H1 (cell line): ENCODE results near the gene ARV1. TPM values are rescaled to one million over a fixed set of nuclear protein-coding genes. Genes with fewer than 3 reads are reported as not detected.

Source experiments
- CTCF ChIA-PET: fragments of 300-600 bp; sonication (Branson Sonifier 250); formaldehyde crosslinking; loops from one replicate; lab custom pipeline; 2021; ENCODE audit not compliant: partially characterized antibody; lab: Charles Lee
- POLR2A ChIA-PET: fragments of 300-600 bp; sonication (Branson Sonifier 250); formaldehyde crosslinking; loops from one replicate; lab custom pipeline; 2021; ENCODE audit warnings: inconsistent platforms; ENCODE audit not compliant: partially characterized antibody; lab: Charles Lee
- DNase-seq, 2 experiments: peaks; one replicate each; pipeline versions ENCODE4 v3.0.0 to v3.0.0-alpha.2; 2010 to 2022; ENCODE audit warnings: low spot score in 2 of 2, low read depth in 1 of 2, mixed read lengths in 1 of 2
- FAIRE-seq: peaks from 2 replicates; lab custom pipeline; 2011; peaks lifted over from hg19 to GRCh38; lab: Jason Lieb, UNC
- H2AFZ ChIP-seq: 2 replicates; pipeline ENCODE4 v1.8.1; 2012; ENCODE audit warnings: low read length, inconsistent platforms
- H2AK5ac ChIP-seq: 2 replicates; pipeline ENCODE4 v1.6.1; 2013; ENCODE audit warnings: low read depth, low read length
- H2BK120ac ChIP-seq: replicated peaks from 2 replicates; pipeline ENCODE3; 2013; ENCODE audit warnings: low read depth, low read length, inconsistent platforms
- H2BK12ac ChIP-seq: 2 replicates; pipeline ENCODE4 v1.6.1; 2013; ENCODE audit warnings: low read depth, low read length
- H2BK15ac ChIP-seq: 2 replicates; pipeline ENCODE4 v1.6.1; 2013; ENCODE audit warnings: low read length
- H2BK20ac ChIP-seq: 2 replicates; pipeline ENCODE4 v1.6.1; 2013; ENCODE audit warnings: low read length
- H2BK5ac ChIP-seq: 2 replicates; pipeline ENCODE4 v1.6.1; 2013; ENCODE audit warnings: low read depth, low read length
- H3K14ac ChIP-seq: 2 replicates; pipeline ENCODE4 v1.6.1; 2013; ENCODE audit warnings: inconsistent platforms; ENCODE audit not compliant: insufficient read length
- H3K18ac ChIP-seq: 2 replicates; pipeline ENCODE4 v1.6.1; 2013; ENCODE audit warnings: low read length; ENCODE audit errors: extremely low read depth
- H3K23ac ChIP-seq: 2 replicates; pipeline ENCODE4 v1.6.1; 2013; ENCODE audit warnings: inconsistent platforms; ENCODE audit not compliant: insufficient read length
- H3K23me2 ChIP-seq: 2 replicates; pipeline ENCODE4 v1.6.1; 2013; ENCODE audit warnings: low read depth, low read length
- H3K27ac ChIP-seq: 2 replicates; pipeline ENCODE4 v1.6.1; 2011; ENCODE audit warnings: low read depth, low read length, inconsistent platforms
- H3K27me3 ChIP-seq, 4 experiments: replicated peaks in 1 of 4; 1 replicate in 1 of 4; 2 replicates in 3 of 4; pipeline versions ENCODE4 v1.6.1 to v1.8.1; 2011 to 2013; ENCODE audit warnings: low read length in 3 of 4, mild to moderate bottlenecking in 3 of 4, inconsistent platforms in 2 of 4, mixed read lengths in 2 of 4, moderate library complexity in 1 of 4; ENCODE audit not compliant: control insufficient read depth in 3 of 4, insufficient read depth in 3 of 4; ENCODE audit errors: extremely low read depth in 1 of 4
- H3K36me3 ChIP-seq, 4 experiments: 2 replicates each; pipeline versions ENCODE4 v1.6.1 to v1.8.1; 2011 to 2013; ENCODE audit warnings: mild to moderate bottlenecking in 4 of 4, low read length in 3 of 4, moderate library complexity in 2 of 4, control low read depth in 1 of 4, inconsistent platforms in 1 of 4; ENCODE audit not compliant: insufficient read depth in 4 of 4, control insufficient read depth in 2 of 4
- H3K4ac ChIP-seq: replicated peaks from 2 replicates; pipeline ENCODE3; 2013; ENCODE audit warnings: low read length, low read depth, mixed read lengths, inconsistent platforms; ENCODE audit not compliant: insufficient read length
- H3K4me1 ChIP-seq, 4 experiments: replicated peaks in 1 of 4; 1 replicate in 1 of 4; 2 replicates in 3 of 4; pipeline versions ENCODE4 v1.6.1 to v1.8.1; 2011 to 2013; ENCODE audit warnings: low read length in 3 of 4, inconsistent platforms in 2 of 4, mixed read lengths in 1 of 4; ENCODE audit not compliant: insufficient read depth in 4 of 4, control insufficient read depth in 3 of 4
- H3K4me2 ChIP-seq, 2 experiments: 2 replicates each; pipeline versions ENCODE4 v1.6.1 to v1.8.1; 2011 to 2013; ENCODE audit warnings: low read depth in 2 of 2, low read length in 2 of 2, control low read depth in 1 of 2, inconsistent platforms in 1 of 2, mild to moderate bottlenecking in 1 of 2; ENCODE audit not compliant: insufficient read depth in 1 of 2
- H3K4me3 ChIP-seq, 4 experiments: fragments of 200-600, 300-600 bp in 1 of 4; sonication (generic), shearing (Covaris generic), sonication (Bioruptor Twin) in 1 of 4; 2 replicates each; pipeline versions ENCODE4 v1.5.1 to v1.8.1; 2011 to 2016; ENCODE audit warnings: low read length in 4 of 4, low read depth in 3 of 4, control low read depth in 2 of 4, inconsistent platforms in 2 of 4, mild to moderate bottlenecking in 2 of 4, mixed read lengths in 1 of 4, moderate library complexity in 1 of 4; ENCODE audit not compliant: insufficient read depth in 2 of 4; ENCODE audit errors: extremely low read depth in 1 of 4
- H3K56ac ChIP-seq: replicated peaks from 2 replicates; pipeline ENCODE3; 2013; ENCODE audit warnings: low read depth, mild to moderate bottlenecking, mixed read lengths, low read length, inconsistent platforms; ENCODE audit not compliant: insufficient read length
- H3K79me1 ChIP-seq: 2 replicates; pipeline ENCODE4 v1.6.1; 2013; ENCODE audit warnings: low read depth, low read length, control low read depth
- H3K79me2 ChIP-seq, 2 experiments: 2 replicates each; pipeline versions ENCODE4 v1.6.1 to v1.8.1; 2012 to 2013; ENCODE audit warnings: low read length in 2 of 2, mild to moderate bottlenecking in 2 of 2, inconsistent platforms in 1 of 2; ENCODE audit not compliant: insufficient read depth in 2 of 2, control insufficient read depth in 1 of 2
- H3K9ac ChIP-seq, 4 experiments: replicated peaks in 1 of 4; 1 replicate in 1 of 4; 2 replicates in 3 of 4; pipeline versions ENCODE4 v1.6.1 to v1.8.1; 2011 to 2013; ENCODE audit warnings: low read depth in 3 of 4, low read length in 3 of 4, control low read depth in 2 of 4, mild to moderate bottlenecking in 2 of 4, moderate library complexity in 2 of 4, inconsistent platforms in 1 of 4; ENCODE audit errors: extremely low read depth in 1 of 4
- H3K9me3 ChIP-seq, 2 experiments: 2 replicates each; pipeline versions ENCODE4 v1.6.1 to v1.8.1; 2012 to 2013; ENCODE audit warnings: mild to moderate bottlenecking in 2 of 2, moderate library complexity in 2 of 2, control low read depth in 1 of 2, inconsistent platforms in 1 of 2, low read depth in 1 of 2, low read length in 1 of 2, mixed read lengths in 1 of 2; ENCODE audit not compliant: insufficient read depth in 2 of 2
- H4K20me1 ChIP-seq, 2 experiments: replicated peaks in 1 of 2; 2 replicates each; pipeline versions ENCODE3 to v1.8.1; 2011 to 2013; ENCODE audit warnings: inconsistent platforms in 2 of 2, low read length in 2 of 2, mild to moderate bottlenecking in 1 of 2; ENCODE audit not compliant: insufficient read depth in 2 of 2, control insufficient read depth in 1 of 2
- H4K5ac ChIP-seq: 2 replicates; pipeline ENCODE4 v1.6.1; 2013; ENCODE audit warnings: low read length, low read depth, mixed read lengths, inconsistent platforms; ENCODE audit not compliant: insufficient read length
- H4K8ac ChIP-seq: 2 replicates; pipeline ENCODE4 v1.8.0; 2013; ENCODE audit warnings: mild to moderate bottlenecking, moderate library complexity, low read length, inconsistent platforms; ENCODE audit not compliant: insufficient read depth; ENCODE audit errors: extremely low read depth
- H4K91ac ChIP-seq: replicated peaks from 2 replicates; pipeline ENCODE3; 2013; ENCODE audit warnings: low read length, mixed read lengths, inconsistent platforms; ENCODE audit not compliant: insufficient read length
- CBX8 ChIP-seq: fragments of 300-800, 300-1000 bp; sonication (generic); IDR thresholded peaks from 2 replicates; pipeline ENCODE4 v1.7.1; 2016; ENCODE audit warnings: low read depth, low read length, borderline replicate concordance
- CHD2 ChIP-seq: IDR thresholded peaks from 2 replicates; pipeline ENCODE4 v1.6.1; 2012; ENCODE audit warnings: low read length, improper control_type of control experiment
- CTBP2 ChIP-seq: IDR thresholded peaks from 2 replicates; pipeline ENCODE4 v1.7.0; 2011; ENCODE audit warnings: borderline replicate concordance, mild to moderate bottlenecking, moderate library complexity, mixed read lengths, low read length; ENCODE audit not compliant: insufficient read depth, insufficient read length
- E2F6 ChIP-seq: IDR thresholded peaks from 2 replicates; pipeline ENCODE4 v1.6.1; 2012; ENCODE audit warnings: inconsistent platforms
- EGR1 ChIP-seq: IDR thresholded peaks from 2 replicates; pipeline ENCODE4 v1.6.1; 2011; ENCODE audit warnings: low read depth, low read length, borderline replicate concordance
- EZH2 ChIP-seq: fragments of 200-600 bp; sonication (generic); IDR thresholded peaks from 2 replicates; pipeline ENCODE4 v1.7.1; 2012; ENCODE audit warnings: low read depth, mild to moderate bottlenecking, moderate library complexity, low read length, inconsistent platforms; ENCODE audit not compliant: severe bottlenecking
- KDM1A ChIP-seq: fragments of 200-600, 300-600 bp; sonication (generic); IDR thresholded peaks from 2 replicates; pipeline ENCODE4 v1.7.1; 2016; ENCODE audit warnings: mild to moderate bottlenecking, low read length, borderline replicate concordance
- KDM5A ChIP-seq: fragments of 200-600 bp; IDR thresholded peaks from 2 replicates; pipeline ENCODE4 v1.7.1; 2012; ENCODE audit warnings: mild to moderate bottlenecking, low read length, inconsistent platforms, mixed read lengths
- NRF1 ChIP-seq: IDR thresholded peaks from 2 replicates; pipeline ENCODE4 v1.6.1; 2011; ENCODE audit warnings: mild to moderate bottlenecking, low read depth, low read length, improper control_type of control experiment
- SRF ChIP-seq: IDR thresholded peaks from 2 replicates; pipeline ENCODE4 v1.6.1; 2011; ENCODE audit warnings: mild to moderate bottlenecking, low read depth, low read length, moderate library complexity
- SUZ12 ChIP-seq: fragments of 200-600 bp; sonication (generic); IDR thresholded peaks from 2 replicates; pipeline ENCODE4 v1.6.1; 2012; ENCODE audit warnings: mild to moderate bottlenecking, inconsistent platforms, low read length, moderate library complexity, mixed read lengths
- TAF7 ChIP-seq: optimal IDR thresholded peaks from 2 replicates; pipeline ENCODE3; 2011; ENCODE audit warnings: low read depth, mild to moderate bottlenecking, inconsistent platforms, low read length, moderate library complexity, borderline replicate concordance
- USF2 ChIP-seq: IDR thresholded peaks from 2 replicates; pipeline ENCODE4 v1.6.1; 2011; ENCODE audit warnings: low read length, improper control_type of control experiment
- WGBS, 2 experiments: shearing (Covaris generic) in 1 of 2; methylation state at CpG; one replicate each; pipeline versions ENCODE4 v1.1.6 to v1.1.7; 2013 to 2015; ENCODE audit warnings: low lambda C conversion rate in 2 of 2, mixed read lengths in 2 of 2, inconsistent platforms in 1 of 2, low coverage in 1 of 2, missing lambda C conversion rate in 1 of 2; ENCODE audit not compliant: insufficient replicate concordance in 2 of 2, insufficient coverage in 1 of 2, insufficient read length in 1 of 2; ENCODE audit errors: extremely low coverage in 1 of 2, missing lambda C conversion rate in 1 of 2; 5-methylcytosine and 5-hydroxymethylcytosine counted together
- polyA plus RNA-seq, 7 experiments: library from polyadenylated mRNA; depleted of rRNA in 3 of 7; stranded (reverse) in 5 of 7; unstranded in 2 of 7; fragments of >200 nt in 5 of 7; fragments of 200-250 nt in 2 of 7; gene quantifications; 1 replicate in 5 of 7; 2 replicates in 1 of 7; 4 replicates in 1 of 7; pipeline versions ENCODE4 v1.2.1 to v1.2.3, GENCODE V29; 2011 to 2013; ENCODE audit warnings: missing spikeins in 2 of 7, mixed read lengths in 2 of 7
- total RNA-seq: library from RNA; stranded (reverse); fragmentation: NEBNext Ultra II Directional; extraction: Animal tissue kit (Norgen Biotek cat#: 25700); gene quantifications from 2 replicates; pipeline ENCODE4 v1.2.1, GENCODE V29; 2021

The ARV1 gene
- total and polyA plus RNA-seq, 2 of the 8 experiments (the other 6 are each of a cell fraction or from before 2014, with no cell fraction given), result 13.1 to 13.4 TPM

GRCh38 chr1:230948301-230948700 is 30.6 kb upstream of the ARV1 start:
- Histone ChIP-seq H3K23ac (no peak overlapping the region), H2BK120ac (no peak overlapping the region), H3K9me3 (no peaks in the 10 kb centered on the region), H2BK5ac (no peak overlapping the region), H3K23me2 (no peaks in the 10 kb centered on the region), H3K4me1 (no peaks in the 10 kb centered on the region), H3K4ac (no peak overlapping the region), H3K79me2 (no peaks in the 10 kb centered on the region), H4K91ac (no peak overlapping the region), H3K9ac (no peak overlapping the region), H4K8ac (no peak overlapping the region), H4K5ac (no peak overlapping the region), H3K27ac (no peak overlapping the region), H3K4me2 (no peak overlapping the region), H3K27me3 (no peaks in the 10 kb centered on the region; a peak in 1 of 7 replicates), H2BK20ac (no peak overlapping the region), H2AFZ (no peak overlapping the region), H4K20me1 (no peaks in the 10 kb centered on the region), H3K36me3 (no peaks in the 10 kb centered on the region; a peak in 2 of 8 replicates), H3K4me3 (no peak overlapping the region), H3K56ac (no peak overlapping the region), H3K14ac (no peak overlapping the region), H3K18ac (no peak overlapping the region), H2BK15ac (no peak overlapping the region), H2BK12ac (no peak overlapping the region), H2AK5ac (no peak overlapping the region), H3K79me1 (no peaks in the 10 kb centered on the region)
- WGBS, 2 experiments, result 73% methylated on average over 1 of the region's 1 CpG; no CpG with 5 or more reads in 1 of the 2 experiments
- ChIA-PET CTCF (no interaction called here), POLR2A (no interaction called here)
- DNase-seq (no peak), FAIRE-seq (no peak)
- no peak for TF ChIP-seq NRF1
- TF ChIP-seq USF2, result no peak
- no peak for TF ChIP-seq EGR1
- TF ChIP-seq CBX8, result no peak
- no peak for TF ChIP-seq TAF7
- TF ChIP-seq KDM1A, result no peak
- TF ChIP-seq EZH2, result no peak
- no peak for TF ChIP-seq KDM5A
- no peak for TF ChIP-seq SRF
- no peak for TF ChIP-seq CHD2
- no peak for TF ChIP-seq SUZ12
- TF ChIP-seq E2F6, result no peak
- TF ChIP-seq CTBP2, result no peak
